NOMO-1 treated with DMSO at 0.1 percent for 48 hours (cell line): Measurements from ENCODE around the gene GPR156.
A peak's percentile ranks its signal among the peaks of the same experiment; 100 is the strongest.
"Not testable (repeated sequence)": the region's sequence is repeated elsewhere in the genome, so short reads cannot be mapped to it uniquely, and the experiment has no call there.

Experiments
- DNase-seq: peaks from one replicate; lab custom pipeline; 2025; ENCODE audit not compliant: unreplicated experiment; lab: John Stamatoyannopoulos, UW

Gene GPR156

DNA sequence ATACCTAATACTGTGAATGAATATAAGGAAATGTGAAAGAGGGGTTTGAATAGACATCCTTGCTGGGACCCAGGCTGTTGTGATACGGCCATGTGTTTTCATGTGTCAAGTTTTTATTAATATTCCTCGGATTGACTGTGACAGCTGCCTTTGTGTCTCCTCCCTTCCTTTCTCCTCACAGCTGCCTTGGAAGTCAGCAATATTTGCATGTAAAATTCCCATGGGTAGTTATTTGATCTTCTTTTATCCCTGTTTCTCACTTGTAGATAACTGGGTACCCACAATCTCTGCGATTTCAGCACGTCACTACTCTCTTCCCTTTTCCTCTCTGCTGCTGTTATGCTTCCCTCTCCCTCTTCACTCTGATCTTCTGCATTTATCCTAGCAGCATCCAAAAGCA lies 9.4 kb downstream of the GPR156 start:
- DNase-seq = no peak

DNA sequence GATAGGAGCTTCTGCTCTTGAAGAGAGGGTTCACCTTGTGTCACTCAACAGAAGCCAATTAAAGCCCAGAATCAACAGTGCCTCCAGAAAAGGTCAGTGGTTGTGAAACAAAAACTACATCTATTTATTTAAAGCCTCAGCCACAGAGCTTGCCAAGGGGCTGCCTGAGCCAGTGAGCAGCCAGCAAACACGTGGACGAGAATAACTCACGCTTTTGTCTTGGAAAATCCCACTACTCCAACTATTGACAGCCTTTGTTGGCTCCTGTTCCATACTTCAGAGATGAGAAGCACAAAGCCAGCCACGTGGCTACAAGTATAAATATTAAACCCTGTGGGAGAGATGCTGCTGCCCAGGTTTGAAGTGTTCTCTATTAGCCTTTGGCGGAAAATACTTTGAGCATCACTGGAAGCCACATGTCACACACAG lies 10.3 kb downstream of the GPR156 start:
- DNase-seq = no peak

DNA sequence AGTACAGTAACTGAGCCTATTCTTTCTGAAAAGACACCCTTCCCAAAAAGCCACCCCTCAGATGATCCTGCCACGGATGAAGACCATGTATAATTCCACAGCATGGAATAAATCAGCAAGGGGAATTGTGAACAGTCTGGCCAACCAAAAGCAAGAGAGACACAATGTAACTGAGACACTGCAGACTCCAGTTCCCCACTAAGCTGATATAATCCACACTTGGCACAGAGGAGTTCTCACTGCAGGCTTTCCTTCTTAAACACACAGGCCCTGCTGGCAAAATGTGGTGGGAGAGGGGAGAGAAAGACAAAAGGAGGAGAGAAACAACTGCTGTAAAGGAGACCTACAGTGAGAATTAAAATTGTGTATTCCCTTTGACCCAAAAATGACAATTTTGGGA lies 12.7 kb downstream of the GPR156 start:
- DNase-seq = no peak

DNA sequence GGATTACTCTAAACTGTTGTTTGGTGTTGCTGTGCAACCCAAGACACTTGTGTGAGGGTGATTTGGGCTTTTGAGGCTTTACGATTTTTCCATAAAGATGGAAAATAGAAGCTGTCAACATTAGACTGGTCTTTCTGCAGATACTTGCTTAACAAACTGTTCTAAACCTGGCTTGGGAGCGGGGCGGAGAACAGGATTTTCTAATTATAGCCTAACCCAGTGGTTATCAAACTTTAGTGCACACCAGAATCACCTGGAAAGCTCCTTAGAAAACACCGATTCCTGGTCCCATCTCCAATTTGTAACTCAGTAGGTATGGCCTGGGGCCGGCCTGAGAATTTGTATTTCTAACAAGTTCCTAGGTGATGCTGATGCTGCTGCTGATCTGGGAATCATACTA lies 19.0 kb downstream of the GPR156 start:
- DNase-seq = no peak

DNA sequence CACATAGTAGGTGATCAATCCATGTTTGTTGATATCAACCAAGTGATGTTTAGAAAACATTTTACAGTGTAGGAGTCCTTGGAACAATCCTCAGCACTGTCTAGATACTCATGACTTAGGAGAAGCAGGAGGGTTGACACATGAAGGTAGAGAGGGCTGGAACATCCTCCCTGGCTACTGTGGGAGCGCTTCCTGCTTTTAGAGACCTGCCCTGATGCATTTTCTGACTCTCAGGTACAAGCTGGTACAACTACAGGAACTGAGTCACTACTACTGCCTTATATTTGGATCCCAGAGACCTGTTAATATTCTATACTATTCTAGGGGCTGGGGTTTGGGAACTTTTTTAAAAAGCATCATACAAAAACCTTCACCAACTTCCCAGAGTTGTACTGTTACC lies 20.1 kb downstream of the GPR156 start:
- DNase-seq = no peak

DNA sequence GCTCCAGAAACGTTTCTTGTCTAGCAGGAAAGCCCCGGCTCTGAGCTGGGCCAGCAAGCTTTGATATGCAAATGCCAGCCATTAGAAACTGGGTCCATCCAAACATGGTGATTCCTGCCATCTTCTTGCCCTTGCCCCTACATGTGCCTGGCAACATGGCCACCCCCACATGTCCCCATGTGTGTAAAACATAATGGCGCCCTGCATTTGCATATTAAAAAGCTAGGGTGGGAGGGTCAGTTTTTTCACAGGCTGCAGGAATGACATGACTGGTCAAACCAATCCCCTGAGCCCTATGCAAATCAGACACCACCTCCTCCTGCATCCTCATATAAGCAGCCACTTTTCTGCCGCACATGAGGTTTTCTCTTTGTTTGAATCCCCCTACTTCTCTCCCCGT lies 21.2 kb downstream of the GPR156 start:
- no peak for DNase-seq

DNA sequence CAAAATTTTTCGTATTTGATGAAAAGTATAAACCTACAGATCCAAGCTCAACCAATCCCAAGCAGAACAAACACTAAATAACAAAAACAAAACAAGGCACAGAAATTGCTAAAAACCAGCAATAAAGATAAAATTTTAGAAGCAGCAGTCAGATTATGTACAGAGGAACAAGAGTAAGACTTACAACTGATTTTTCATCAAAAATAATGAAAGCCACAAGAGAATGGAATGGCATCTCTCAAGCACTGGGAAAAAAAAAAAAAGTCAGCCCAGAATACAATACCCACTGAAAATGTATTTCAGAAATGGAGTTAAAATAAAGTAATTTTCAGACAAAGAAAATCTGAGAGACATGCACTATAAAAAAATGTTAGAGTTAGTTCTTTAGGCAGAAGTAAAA lies 27.0 kb downstream of the GPR156 start:
- no peak for DNase-seq

DNA sequence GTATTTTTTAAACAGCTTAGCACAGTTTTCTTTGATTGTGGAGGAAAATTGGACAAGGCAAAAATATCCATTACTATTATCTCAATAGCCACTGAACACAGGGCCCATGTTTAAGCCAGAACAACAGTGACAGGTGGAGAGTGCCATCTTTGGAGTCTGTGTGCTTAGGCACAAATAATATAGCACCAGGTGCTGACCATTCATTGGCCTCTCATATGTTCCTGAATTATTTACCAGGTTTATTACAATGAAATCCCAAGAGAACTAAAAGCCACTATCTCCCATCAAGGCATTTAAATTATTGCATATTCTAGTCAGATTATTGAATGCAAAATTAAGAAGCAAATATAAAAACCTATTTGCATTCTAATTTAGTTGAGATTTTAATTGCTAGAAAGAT lies 39.6 kb downstream of the GPR156 start:
- no peak for DNase-seq

DNA sequence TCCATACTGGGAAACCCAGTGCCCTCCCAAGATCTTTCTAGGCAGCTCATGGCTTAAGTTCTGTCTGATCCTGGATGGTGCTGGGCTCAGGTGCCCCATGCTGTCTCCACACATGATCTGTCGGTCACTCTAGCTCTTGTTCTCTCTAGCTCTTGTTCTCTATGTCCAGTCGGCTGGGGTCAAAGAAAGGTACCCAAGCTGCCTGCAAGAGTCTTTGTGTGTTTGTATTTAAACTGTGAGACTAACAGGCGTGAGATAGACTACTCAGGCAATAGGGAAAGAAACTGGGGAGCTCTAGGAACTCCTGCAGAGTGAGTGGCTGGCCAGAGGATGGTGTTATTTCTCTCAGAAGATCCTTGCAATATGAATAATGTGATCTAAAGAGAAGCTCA lies 40.2 kb downstream of the GPR156 start:
- no peak for DNase-seq

DNA sequence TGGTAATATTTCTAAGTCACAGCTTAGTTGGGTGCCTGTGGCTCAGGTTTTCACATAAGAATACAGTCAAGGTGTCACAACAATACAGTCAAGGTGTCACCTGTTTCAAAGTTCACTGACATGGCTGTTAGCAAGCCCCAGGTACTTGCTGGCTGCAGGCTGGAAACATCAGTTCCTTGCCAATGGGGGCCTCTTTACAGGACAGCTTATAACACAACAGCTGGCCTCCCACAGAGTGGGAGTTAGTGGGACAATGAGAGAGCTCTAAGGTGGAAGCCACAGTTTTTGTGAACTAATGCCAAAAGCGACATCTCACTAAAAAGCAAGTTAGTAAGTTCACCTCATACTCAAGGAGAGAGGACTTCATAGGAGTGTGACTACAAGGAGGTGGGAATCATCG lies 45.4 kb downstream of the GPR156 start:
- DNase-seq = no peak

DNA sequence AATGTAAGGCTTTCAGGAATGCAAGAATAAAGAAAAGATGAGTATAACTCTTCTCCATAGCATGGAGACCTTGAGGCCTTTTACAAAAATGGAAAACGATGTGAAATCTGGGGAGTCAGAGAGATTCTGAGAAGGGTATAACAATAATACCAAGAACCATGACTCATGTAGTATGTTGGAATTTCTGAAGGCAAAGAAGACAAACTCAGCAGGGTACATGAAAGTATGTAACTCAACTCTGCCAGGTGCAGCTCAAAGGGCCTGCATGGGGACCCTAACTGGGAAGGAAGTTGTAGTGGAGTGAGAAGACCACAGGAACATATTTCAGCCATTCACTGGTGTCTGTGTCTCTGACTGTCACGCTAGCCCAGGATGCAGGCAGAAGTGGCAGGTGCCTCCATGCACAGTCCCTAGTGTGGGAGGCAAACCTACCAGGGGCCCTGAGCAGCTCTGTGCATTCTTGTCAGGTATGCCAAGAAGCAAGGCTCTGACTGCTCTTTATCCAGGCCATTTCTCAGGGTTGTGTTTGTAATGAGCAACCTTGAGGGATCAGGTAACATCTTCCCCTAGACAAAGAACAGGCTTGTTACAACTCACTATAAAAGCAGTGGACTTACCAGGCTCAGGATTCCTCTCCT lies 57.2 kb downstream of the GPR156 start:
- DNase-seq = no peak

DNA sequence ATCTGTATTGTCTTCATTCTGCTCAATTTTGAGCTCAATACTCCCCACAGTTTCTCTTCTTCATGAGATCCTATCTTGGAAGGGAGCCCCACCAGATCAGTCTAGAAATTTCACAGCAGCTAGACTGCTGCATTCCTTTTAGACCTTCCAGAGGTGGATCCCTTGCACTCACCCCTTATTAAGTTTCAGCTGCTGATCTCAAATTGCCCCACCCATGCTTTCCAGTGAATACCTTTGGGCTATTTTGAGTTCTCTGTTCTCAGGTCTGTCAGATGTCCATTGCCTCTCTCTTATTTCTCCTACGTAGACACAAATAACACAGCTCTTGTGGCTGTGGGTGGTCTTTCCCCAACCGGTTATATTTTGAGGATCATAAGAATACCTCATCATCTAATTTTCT lies 60.8 kb downstream of the GPR156 start:
- no peak for DNase-seq

DNA sequence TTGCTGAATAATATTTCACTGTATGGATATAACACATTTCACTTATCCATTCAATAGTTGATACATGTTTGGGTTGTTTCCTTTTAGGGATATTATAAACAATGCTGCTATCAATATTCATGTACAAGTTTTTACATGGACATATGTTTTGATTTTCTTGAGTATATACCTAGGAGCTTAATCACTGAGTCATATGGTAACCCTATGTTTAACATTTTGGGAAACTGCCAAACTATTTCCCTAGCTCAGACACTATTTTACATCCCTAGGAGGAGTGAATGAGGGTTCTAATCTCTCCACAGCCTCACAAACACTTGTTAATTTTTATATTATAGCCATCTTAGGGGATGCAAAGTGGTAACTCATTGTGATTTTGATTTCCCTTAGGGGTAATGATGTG lies 66.0 kb downstream of the GPR156 start:
- no peak for DNase-seq

DNA sequence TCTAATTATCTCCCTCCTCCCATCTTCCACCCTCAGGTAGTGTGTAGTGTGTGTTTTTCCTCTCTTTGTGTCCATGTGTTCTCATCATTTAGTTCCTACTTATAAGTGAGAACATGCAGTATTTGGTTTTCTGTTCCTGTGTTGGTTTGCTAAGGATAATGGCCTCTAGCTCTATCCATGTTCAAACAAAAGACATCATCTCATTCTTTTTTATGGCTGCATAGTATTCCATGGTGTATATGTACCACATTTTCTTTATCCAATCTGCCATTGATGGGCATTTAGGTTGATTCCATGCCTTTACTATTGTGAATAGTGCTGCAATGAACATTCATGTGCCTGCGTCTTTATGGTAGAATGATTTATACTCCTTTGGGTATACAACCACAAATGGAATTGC lies 68.4 kb downstream of the GPR156 start:
- not testable (repeated sequence) for DNase-seq

DNA sequence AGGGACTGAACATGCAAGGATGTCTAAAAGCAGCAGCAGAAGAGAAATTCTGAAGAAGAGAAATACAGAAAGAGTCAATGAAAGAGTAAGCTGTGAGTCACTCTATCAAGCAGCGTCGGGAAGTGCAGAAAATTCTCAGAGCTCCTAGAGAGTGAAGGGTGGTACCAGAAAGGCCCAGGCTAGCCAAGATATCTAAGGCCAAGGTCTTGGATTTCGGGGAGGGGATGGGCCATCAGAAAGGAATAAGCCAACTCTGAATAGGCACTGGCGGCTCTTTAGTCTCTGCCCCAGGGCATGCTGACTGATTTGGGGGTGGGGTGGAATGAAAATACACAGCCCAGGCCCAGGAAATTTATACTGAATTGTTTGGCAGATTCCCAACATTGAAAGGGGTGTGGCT lies 70.8 kb downstream of the GPR156 start:
- no peak for DNase-seq

DNA sequence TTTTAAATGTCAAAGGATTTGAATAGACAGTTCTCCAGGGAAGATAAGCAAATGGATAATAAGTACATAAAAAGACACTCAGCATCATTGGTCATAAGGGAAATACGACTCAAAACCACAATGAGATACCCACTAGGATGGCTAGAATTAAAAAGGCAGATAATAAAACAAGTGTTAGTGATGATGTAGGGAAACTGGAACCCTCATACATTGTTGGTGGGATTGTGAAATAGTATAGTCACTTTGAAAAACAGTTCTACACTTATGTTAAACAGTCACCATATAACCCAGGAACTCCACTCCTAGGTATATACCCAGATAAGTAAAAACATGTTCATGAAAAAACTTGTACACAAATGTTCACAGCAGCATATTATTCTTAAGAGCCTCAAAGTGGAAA lies 72.5 kb downstream of the GPR156 start:
- DNase-seq = no peak

DNA sequence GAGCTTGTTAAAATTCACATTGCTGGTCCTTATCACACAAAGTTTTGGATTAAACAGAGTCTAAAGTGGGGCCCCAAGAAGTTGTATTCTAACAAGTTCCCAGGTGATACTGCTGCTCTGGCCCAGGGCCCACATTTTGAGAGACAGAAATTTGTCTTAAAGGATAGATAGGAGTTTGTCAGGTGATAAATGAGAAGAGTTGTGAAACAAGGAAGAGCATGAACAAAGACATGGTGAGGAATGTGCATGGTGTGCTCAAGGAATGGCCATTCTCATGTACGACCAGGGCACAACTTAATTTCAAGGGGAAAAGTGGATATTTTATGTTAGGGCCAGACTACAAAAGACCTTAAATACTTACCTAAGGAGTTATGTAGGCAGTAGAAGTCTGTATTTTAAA lies 75.6 kb downstream of the GPR156 start:
- DNase-seq = no peak

DNA sequence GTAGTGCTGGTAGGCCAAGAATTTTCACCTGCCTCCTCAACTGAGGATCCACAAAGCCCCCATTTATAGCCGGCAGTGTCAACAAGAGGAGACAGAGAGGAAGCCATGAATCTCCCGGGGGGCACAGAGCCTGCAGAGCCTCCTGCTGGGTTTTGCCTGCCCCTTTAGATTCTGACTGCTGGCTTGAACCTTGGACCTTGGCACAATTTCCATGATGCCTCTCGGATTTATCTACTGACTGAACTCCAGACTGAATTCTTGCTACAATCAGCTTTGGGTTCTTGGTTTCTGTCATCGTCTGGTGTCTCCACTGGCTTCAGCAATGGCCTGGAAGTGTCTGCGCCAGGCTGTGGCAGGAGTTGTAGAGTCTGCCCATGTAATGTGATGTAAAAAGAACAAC lies 80.7 kb downstream of the GPR156 start:
- no peak for DNase-seq

DNA sequence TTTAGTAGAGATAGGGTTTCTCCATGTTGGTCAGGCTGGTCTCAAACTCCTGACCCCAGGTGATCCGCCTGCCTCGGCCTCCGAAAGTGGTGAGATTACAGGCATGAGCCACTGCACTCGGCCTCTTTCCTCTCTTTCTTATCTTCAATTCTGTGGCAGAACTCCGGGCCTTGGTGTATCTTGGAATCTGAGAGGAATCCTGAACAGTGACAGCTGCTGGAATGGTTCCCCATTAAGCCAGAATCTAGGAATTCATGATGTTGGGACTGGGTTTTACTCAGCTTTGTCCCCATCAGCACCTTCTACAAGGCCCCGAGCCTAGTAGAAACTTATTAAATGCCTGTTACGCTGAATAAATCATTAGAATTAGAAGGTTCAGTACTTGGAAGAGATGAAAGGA lies 81.4 kb downstream of the GPR156 start:
- DNase-seq = no peak

DNA sequence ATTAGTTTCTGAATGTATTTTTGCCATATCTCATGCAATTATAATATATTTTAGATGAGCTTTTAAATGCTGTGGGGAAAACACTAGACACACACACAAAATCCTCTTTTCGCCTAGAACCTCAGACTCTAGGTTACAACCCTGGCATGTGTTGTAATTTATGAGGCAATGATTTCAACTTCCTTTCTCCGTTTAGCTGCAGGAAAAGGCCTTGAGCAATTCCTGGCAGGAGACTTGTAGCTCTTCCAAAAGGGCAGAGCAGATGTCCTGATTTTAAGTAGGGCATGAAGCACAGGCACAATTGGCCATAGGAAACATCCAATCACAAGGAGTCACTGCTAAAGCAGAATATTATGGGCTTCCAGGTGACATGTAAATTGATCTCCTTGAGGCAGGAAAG lies 82.0 kb downstream of the GPR156 start:
- DNase-seq = peak; percentile 86

DNA sequence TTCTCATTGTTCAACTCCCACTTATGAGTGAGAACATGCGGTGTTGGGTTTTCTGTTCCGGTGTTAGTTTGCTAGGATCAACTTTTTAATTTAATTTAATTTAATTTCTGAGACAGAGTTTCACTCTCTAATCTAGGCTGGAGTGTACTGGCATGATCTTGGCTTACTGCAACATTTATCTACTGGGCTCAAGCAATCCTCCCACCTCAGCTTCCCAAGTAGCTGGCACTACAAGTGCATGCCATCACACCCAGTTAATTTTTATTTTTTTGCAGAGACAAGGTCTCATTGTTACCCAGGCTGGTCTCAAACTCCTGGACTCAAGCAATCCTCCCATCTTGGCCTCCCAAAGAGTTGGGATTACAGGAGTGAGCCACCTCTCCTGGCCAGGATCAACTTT lies 82.7 kb downstream of the GPR156 start:
- DNase-seq = no peak

DNA sequence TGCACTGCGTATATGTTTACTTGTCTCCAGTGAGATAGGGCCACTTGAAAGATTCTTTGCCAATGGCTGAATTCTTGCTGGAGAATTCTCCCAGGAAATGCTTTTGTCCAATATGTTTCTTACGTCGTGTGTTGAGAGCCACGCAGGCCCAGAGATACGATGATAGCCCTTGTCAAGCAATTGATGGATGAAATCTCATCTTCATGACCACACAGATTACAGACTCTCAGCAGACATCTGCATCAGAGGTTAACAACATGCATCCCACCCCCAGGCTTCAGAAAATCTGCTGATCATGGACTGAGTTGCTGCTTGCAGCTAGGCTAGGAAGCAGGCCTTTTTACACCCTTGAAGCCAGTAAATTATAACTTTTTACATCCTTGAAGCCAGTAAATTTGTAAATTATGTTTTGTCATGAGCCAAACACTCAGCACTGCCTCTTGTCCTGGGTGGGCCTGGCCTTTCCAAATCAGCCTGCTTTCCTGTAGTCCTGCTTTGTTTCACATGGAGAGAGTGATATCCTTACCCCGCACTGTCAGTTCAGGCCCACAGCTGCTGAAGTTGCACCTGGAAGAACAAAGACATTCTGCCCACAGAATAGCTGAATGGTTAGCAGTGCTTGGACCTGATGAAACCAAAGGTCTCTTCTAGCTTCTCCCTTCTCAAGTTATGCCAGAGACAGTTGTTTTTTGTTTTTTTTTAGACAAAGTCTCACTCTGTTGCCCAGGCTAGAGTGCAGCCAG lies 84.4 kb downstream of the GPR156 start:
- no peak for DNase-seq

DNA sequence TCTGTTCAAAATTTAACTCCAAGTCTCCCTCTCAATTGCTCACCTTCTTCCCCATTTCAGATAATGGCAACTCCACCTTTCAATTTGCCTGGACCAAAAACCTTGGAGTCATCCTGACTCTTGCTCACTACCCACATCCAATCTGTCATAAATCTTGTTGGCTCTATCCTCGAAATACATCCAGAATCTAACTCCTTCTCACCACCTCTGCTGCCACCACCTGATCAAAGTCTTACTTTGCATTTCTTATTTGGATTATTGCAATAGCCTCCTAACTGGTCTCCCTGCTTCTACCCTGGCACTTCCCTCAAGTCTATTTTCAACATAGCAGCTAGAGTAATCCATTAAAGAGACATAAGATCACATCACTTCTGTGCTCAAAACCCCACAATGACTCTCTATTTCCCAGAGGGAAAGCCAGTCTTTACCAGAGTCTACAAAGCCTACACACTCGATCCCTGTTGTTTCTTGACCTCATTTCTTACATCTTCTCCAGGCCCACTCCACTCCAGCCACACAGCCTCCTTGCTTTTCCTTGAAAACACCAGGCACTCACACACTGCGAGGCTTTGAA lies 86.6 kb downstream of the GPR156 start:
- DNase-seq = peak; percentile 22
